HEK293 (cell line): Measurements from ENCODE around the gene TCTN1.

Experiments used
- CTCF ChIP-seq: fragments of 450-650 bp; formaldehyde crosslinking; IDR thresholded peaks from 2 replicates; pipeline ENCODE4 v1.5.1; 2016; ENCODE audit warnings: missing biosample characterization, missing genetic modification characterization
- HOXA7 ChIP-seq: sonication (generic); formaldehyde crosslinking; IDR thresholded peaks from 2 replicates; pipeline ENCODE4 v1.8.1; 2022; ENCODE audit warnings: missing genetic modification reagents, borderline replicate concordance
- RBAK ChIP-seq: fragments of 450-650 bp; formaldehyde crosslinking; IDR thresholded peaks from 2 replicates; pipeline ENCODE4 v1.5.1; 2016; ENCODE audit warnings: missing biosample characterization, missing genetic modification characterization
- ZFP3 ChIP-seq: fragments of 450-650 bp; formaldehyde crosslinking; IDR thresholded peaks from 2 replicates; pipeline ENCODE4 v1.5.1; 2016; ENCODE audit warnings: low read depth, missing biosample characterization, missing genetic modification characterization
- ZNF132 ChIP-seq: fragments of 450-650 bp; formaldehyde crosslinking; IDR thresholded peaks from 2 replicates; pipeline ENCODE4 v1.5.1; 2017; ENCODE audit warnings: missing biosample characterization, missing genetic modification characterization, borderline replicate concordance
- ZNF391 ChIP-seq: fragments of 450-650 bp; formaldehyde crosslinking; IDR thresholded peaks from 2 replicates; pipeline ENCODE4 v1.5.1; 2016; ENCODE audit warnings: low read depth, missing biosample characterization, missing genetic modification characterization, borderline replicate concordance
- ZNF639 ChIP-seq: fragments of 450-650 bp; formaldehyde crosslinking; IDR thresholded peaks from 2 replicates; pipeline ENCODE4 v1.5.1; 2016; ENCODE audit warnings: missing biosample characterization, missing genetic modification characterization
- ZNF791 ChIP-seq: fragments of 450-650 bp; formaldehyde crosslinking; IDR thresholded peaks from 2 replicates; pipeline ENCODE4 v1.5.1; 2016; ENCODE audit warnings: missing biosample characterization, missing genetic modification characterization

- TF ChIP-seq ZNF791 (tag by site-specific recombination), result no peak
- TF ChIP-seq RBAK, result no peak
- no peak for TF ChIP-seq CTCF
- TF ChIP-seq HOXA7 (CRISPR knock-in tag), result no peak
- no peak for TF ChIP-seq ZNF639 (tag by site-specific recombination)
- no peak for TF ChIP-seq ZNF391 (tag by site-specific recombination)
- no peak for TF ChIP-seq ZNF132 (tag by site-specific recombination)
- no peak for TF ChIP-seq ZFP3 (tag by site-specific recombination)
Measured at GRCh38 chr12:110669193-110669502, 55.2 kb downstream of the TCTN1 start.
